ENCODE data around the gene OR2A1.
"Not testable (repeated sequence)": the region's sequence is repeated elsewhere in the genome, so short reads cannot be mapped to it uniquely, and the experiment has no call there.

GRCh38 chr7:144369221-144369620 is 57.0 kb downstream of the OR2A1 start:
- TF ChIP-seq, protein P1, sequence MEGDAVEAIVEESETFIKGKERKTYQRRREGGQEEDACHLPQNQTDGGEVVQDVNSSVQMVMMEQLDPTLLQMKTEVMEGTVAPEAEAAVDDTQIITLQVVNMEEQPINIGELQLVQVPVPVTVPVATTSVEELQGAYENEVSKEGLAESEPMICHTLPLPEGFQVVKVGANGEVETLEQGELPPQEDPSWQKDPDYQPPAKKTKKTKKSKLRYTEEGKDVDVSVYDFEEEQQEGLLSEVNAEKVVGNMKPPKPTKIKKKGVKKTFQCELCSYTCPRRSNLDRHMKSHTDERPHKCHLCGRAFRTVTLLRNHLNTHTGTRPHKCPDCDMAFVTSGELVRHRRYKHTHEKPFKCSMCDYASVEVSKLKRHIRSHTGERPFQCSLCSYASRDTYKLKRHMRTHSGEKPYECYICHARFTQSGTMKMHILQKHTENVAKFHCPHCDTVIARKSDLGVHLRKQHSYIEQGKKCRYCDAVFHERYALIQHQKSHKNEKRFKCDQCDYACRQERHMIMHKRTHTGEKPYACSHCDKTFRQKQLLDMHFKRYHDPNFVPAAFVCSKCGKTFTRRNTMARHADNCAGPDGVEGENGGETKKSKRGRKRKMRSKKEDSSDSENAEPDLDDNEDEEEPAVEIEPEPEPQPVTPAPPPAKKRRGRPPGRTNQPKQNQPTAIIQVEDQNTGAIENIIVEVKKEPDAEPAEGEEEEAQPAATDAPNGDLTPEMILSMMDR (IDR thresholded peaks at IDR 0.05): not testable (repeated sequence)
- not testable (repeated sequence) for TF ChIP-seq POLR2A (IDR thresholded peaks at IDR 0.05)

All from adrenal gland (tissue), 5 donors.